ENCODE data around the gene TMED10.
"Not testable (repeated sequence)": the region's sequence is repeated elsewhere in the genome, so short reads cannot be mapped to it uniquely, and the experiment has no call there.

The TMED10 gene

DNA sequence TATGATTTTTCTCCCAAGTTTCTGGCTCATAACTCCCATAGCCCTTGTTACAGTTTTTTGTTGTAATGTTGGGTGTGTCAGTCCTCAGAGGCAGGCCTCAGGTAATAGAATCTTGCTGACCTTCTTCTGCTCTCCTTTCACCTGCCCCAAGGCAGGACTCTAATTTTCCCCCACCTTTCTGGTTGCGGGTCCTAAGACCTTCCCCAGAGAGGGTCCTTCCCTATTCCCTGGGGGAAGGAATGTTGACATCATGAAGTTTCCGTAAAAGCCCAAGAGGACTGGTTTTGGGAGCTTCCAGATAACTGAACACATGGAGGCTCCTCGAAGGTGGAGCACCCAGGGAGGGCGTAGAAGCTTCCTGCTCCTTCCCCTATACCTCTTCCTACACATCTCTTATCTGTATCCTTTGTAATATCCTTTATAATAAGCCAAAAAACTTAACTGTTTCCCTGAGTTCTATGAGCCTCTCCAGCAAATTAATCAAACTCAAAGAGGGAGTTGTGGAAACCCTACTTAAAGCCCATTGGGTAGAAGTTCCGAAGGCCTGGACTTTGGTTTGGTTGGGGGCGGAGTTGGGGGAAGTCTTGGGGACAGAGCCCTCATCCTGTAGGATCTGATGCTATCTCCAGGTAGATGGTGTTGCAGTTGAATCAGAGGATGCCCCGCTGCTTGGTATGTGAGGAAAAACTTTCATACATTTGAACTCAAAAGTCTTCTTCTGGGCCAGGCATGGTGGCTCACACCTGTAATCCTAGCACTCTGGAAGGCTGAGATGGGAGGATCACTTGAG lies 9.0 kb upstream of the TMED10 start:
- TF ChIP-seq, protein P1, sequence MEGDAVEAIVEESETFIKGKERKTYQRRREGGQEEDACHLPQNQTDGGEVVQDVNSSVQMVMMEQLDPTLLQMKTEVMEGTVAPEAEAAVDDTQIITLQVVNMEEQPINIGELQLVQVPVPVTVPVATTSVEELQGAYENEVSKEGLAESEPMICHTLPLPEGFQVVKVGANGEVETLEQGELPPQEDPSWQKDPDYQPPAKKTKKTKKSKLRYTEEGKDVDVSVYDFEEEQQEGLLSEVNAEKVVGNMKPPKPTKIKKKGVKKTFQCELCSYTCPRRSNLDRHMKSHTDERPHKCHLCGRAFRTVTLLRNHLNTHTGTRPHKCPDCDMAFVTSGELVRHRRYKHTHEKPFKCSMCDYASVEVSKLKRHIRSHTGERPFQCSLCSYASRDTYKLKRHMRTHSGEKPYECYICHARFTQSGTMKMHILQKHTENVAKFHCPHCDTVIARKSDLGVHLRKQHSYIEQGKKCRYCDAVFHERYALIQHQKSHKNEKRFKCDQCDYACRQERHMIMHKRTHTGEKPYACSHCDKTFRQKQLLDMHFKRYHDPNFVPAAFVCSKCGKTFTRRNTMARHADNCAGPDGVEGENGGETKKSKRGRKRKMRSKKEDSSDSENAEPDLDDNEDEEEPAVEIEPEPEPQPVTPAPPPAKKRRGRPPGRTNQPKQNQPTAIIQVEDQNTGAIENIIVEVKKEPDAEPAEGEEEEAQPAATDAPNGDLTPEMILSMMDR (conservative IDR thresholded peaks at IDR 0.05; ENCODE audit: low read depth, low read length): no peak
- H3K4me3 ChIP-seq (ENCODE audit: low read depth, low read length): no peak overlapping the region
- no peak for DNase-seq (ENCODE audit: low read depth)

DNA sequence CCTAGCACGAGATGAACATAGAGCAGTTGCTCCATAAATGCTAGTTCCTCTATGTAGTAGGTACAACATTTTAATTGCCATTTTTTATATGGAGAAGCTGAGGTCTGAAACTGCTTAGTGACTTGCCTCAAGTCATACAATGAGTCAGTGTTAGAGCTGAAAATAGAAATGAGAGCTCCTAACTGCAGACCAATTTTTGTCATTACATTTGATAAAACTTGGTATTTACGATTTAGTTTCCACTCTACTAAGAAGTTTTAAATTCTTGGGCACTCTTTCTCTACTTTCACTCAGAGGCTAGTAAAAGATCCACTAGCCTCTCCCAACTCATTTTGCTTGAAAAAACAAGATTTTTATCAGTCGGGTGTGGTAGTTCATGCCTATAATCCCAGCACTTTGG lies 8.1 kb upstream of the TMED10 start:
- DNase-seq (ENCODE audit: low read depth): peak; percentile 50
- no peak overlapping the region for H3K4me3 ChIP-seq (ENCODE audit: low read depth, low read length)
- TF ChIP-seq, protein P1 (conservative IDR thresholded peaks at IDR 0.05; ENCODE audit: low read depth, low read length): no peak

DNA sequence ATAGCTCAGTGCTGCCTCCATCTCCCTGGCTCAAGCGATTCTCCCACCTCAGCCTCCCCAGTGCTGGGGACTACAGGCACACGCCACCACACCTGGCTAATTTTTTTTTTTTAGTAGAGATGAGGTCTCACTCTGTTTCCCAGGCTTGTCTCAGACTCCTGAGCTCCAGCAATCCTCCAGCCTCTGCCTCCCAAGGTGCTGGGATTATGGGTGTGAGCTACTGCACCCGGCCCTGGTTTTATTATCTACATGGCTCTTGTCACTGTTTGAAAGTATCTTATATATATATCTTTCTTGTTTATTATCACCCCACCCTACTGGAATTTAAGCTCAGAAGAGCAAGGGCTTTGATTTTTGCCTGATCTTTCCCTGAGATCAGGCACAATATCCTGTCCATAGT lies 7.6 kb upstream of the TMED10 start:
- no peak for DNase-seq (ENCODE audit: low read depth)
- no peak overlapping the region for H3K4me3 ChIP-seq (ENCODE audit: low read depth, low read length)
- TF ChIP-seq, protein P1 (conservative IDR thresholded peaks at IDR 0.05; ENCODE audit: low read depth, low read length): no peak

DNA sequence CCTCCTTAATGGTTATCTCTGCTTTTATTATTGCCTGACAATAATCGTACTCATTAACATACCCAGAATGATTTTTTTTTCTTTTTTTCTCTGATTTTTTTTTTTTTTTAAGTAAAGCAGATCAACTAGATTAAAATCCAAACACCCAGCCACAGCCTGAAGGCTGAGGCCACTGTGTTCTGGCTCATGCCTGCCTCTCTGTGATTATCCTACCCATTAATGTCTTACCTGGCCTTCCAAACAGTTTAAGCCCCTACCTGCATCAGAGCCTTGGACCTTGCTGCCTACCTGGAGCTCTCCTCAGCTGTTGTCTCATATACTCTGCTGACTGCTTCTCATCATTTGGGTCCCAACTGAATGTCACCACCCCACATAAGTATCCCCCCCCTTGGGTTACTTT lies 6.8 kb upstream of the TMED10 start:
- TF ChIP-seq, protein P1 (conservative IDR thresholded peaks at IDR 0.05; ENCODE audit: low read depth, low read length): no peak
- DNase-seq (ENCODE audit: low read depth): no peak
- H3K4me3 ChIP-seq (ENCODE audit: low read depth, low read length): no peak overlapping the region

DNA sequence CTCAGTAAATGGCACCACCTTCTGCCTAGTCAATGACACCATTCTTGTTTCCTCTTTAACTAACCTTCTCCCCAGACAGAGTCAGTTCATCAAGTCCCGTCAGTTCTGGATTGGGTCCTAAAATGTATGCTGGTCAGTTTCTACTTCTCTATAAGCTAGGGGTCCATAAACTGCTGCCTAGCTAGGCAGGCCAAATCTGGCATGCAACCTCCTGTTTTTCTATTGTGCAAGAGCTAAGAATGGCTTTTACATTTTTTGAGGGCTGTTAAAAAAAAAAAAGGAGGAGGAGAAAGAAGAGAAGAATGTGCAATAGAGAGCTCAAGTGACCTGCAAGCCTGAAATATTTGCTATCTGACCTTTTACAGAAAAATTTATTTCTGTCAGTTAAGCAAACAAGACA lies 6.4 kb upstream of the TMED10 start:
- peak; percentile 92 for DNase-seq (ENCODE audit: low read depth)
- H3K4me3 ChIP-seq (ENCODE audit: low read depth, low read length): no peak overlapping the region
- TF ChIP-seq, protein P1 (conservative IDR thresholded peaks at IDR 0.05; ENCODE audit: low read depth, low read length): no peak

DNA sequence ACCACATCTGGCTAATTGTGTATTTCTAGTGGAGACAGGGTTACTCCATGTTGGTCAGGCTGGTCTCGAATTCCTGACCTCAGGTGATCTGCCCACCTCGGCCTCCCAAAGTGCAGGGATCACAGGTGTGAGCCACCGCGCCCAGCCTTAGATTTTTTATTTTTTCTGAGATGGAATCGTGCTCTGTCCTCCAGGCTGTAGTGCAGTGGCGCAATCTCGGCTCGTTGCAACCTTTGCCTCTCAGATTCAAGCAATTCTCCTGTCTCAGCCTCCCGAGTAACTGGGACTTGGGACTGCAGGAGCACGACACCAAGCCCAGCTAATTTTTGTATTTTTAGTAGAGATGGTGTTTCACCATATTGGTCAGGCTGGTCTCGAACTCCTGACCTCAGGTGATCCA lies 5.8 kb upstream of the TMED10 start:
- not testable (repeated sequence) for DNase-seq (ENCODE audit: low read depth); H3K4me3 ChIP-seq (ENCODE audit: low read depth, low read length)

DNA sequence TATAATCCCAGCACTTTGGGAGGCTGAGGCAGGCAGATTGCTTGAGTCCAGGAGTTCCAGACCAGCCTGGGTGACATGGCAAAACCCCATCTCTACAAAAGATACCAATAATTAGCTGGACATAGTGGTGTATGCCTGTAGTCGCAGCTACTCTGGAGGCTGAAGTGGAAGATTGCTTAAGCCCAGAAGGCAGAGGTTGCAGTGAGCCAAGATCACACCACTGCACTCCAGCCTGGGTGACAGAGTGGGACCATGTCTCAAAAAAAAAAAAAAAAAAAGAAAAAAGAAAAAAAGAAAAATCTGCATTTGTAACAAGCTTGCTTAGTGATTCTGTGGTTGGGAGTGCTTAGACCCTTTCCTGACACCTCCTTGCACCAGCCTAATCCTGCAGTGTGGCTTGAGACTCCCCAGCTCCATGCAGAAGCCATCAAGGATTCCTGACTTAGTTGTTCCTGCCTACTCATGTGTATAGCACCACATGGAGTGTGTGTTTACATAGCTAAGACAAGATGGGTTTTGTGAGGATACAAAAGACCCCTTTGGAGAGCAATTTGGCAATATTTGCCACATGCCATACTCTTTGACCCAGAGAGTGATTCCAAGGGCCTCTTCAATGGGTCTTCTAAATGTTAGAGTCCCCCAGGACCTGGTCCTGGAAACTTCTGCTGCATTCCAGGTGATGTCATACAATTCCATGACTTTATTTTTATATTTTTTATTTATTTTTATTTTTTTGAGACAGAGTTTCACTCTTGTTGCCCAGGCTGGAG lies 5.1 kb upstream of the TMED10 start:
- no peak for DNase-seq (ENCODE audit: low read depth)
- TF ChIP-seq, protein P1 (conservative IDR thresholded peaks at IDR 0.05; ENCODE audit: low read depth, low read length): no peak

More for the DNA sequence above, 5.1 kb upstream of the TMED10 start:
- no peak overlapping the region for H3K4me3 ChIP-seq (ENCODE audit: low read depth, low read length)

Data from choroid plexus epithelial cell (primary cell).